Trophoblast cell (in vitro differentiated cells and primary cell): ENCODE data around the gene CDR2L.
"Not testable (repeated sequence)": the region's sequence is repeated elsewhere in the genome, so short reads cannot be mapped to it uniquely, and the experiment has no call there.

Source experiments
- DNase-seq, 2 donors: peaks; one replicate each; pipeline ENCODE4 v3.0.0-alpha.2; 2016
- H2AFZ ChIP-seq: 2 replicates; pipeline ENCODE4 v1.6.1; 2013; ENCODE audit warnings: low read length, moderate library complexity, mild to moderate bottlenecking; ENCODE audit not compliant: insufficient read depth, poor library complexity
- H2AK5ac ChIP-seq: 2 replicates; pipeline ENCODE4 v1.6.1; 2013; ENCODE audit warnings: mild to moderate bottlenecking, low read length
- H2BK120ac ChIP-seq: 2 replicates; pipeline ENCODE4 v1.6.1; 2013; ENCODE audit warnings: low read length, mild to moderate bottlenecking, moderate library complexity; ENCODE audit not compliant: insufficient read depth, poor library complexity
- H2BK12ac ChIP-seq: 2 replicates; pipeline ENCODE4 v1.6.1; 2013; ENCODE audit warnings: mild to moderate bottlenecking, low read length, moderate library complexity
- H2BK5ac ChIP-seq: 2 replicates; pipeline ENCODE4 v1.6.1; 2013; ENCODE audit warnings: low read length, low read depth, moderate library complexity, mild to moderate bottlenecking; ENCODE audit not compliant: poor library complexity
- H3K14ac ChIP-seq: 2 replicates; pipeline ENCODE4 v1.6.1; 2013; ENCODE audit warnings: mild to moderate bottlenecking, low read length
- H3K18ac ChIP-seq: 2 replicates; pipeline ENCODE4 v1.6.1; 2013; ENCODE audit warnings: mild to moderate bottlenecking, low read length
- H3K23ac ChIP-seq: 2 replicates; pipeline ENCODE4 v1.6.1; 2013; ENCODE audit warnings: low read length
- H3K27ac ChIP-seq: 2 replicates; pipeline ENCODE4 v1.5.1; 2013; ENCODE audit warnings: low read depth, mild to moderate bottlenecking, inconsistent platforms, low read length, moderate library complexity
- H3K27me3 ChIP-seq: 2 replicates; pipeline ENCODE4 v1.6.1; 2013; ENCODE audit warnings: inconsistent platforms, mild to moderate bottlenecking, low read length, moderate library complexity; ENCODE audit not compliant: insufficient read depth
- H3K36me3 ChIP-seq, 2 experiments: 1 replicate in 1 of 2; 2 replicates in 1 of 2; pipeline ENCODE4 v1.6.1; 2013; ENCODE audit warnings: low read length in 2 of 2, mild to moderate bottlenecking in 2 of 2, moderate library complexity in 1 of 2; ENCODE audit not compliant: insufficient read depth in 2 of 2, control insufficient read depth in 1 of 2
- H3K4ac ChIP-seq: 2 replicates; pipeline ENCODE4 v1.6.1; 2013; ENCODE audit warnings: low read depth, mild to moderate bottlenecking, low read length, moderate library complexity
- H3K4me1 ChIP-seq, 2 experiments: 1 replicate in 1 of 2; 2 replicates in 1 of 2; pipeline ENCODE4 v1.6.1; 2013; ENCODE audit warnings: low read length in 2 of 2, mild to moderate bottlenecking in 2 of 2, moderate library complexity in 1 of 2; ENCODE audit not compliant: insufficient read depth in 2 of 2, control insufficient read depth in 1 of 2
- H3K4me2 ChIP-seq: 2 replicates; pipeline ENCODE4 v1.6.1; 2013; ENCODE audit warnings: inconsistent platforms, mild to moderate bottlenecking, low read length, moderate library complexity
- H3K4me3 ChIP-seq: 2 replicates; pipeline ENCODE4 v1.5.1; 2013; ENCODE audit warnings: mild to moderate bottlenecking, low read depth, low read length, inconsistent platforms
- H3K79me1 ChIP-seq: one replicate; pipeline ENCODE4 v1.6.1; 2013; ENCODE audit warnings: low read length
- H3K79me2 ChIP-seq: 2 replicates; pipeline ENCODE4 v1.6.1; 2013; ENCODE audit warnings: low read length, mild to moderate bottlenecking; ENCODE audit not compliant: control insufficient read depth, insufficient read depth, poor library complexity
- H3K9ac ChIP-seq: 2 replicates; pipeline ENCODE4 v1.6.1; 2013; ENCODE audit warnings: mild to moderate bottlenecking, low read length
- H3K9me3 ChIP-seq: 2 replicates; pipeline ENCODE4 v1.6.1; 2013; ENCODE audit warnings: low read depth, mild to moderate bottlenecking, control low read depth, inconsistent platforms, low read length; ENCODE audit not compliant: insufficient read depth
- H4K12ac ChIP-seq: 2 replicates; pipeline ENCODE4 v1.6.1; 2013; ENCODE audit warnings: low read depth, mild to moderate bottlenecking, low read length, moderate library complexity
- H4K8ac ChIP-seq: 2 replicates; pipeline ENCODE4 v1.6.1; 2013; ENCODE audit warnings: low read depth, mild to moderate bottlenecking, low read length, moderate library complexity
- H4K91ac ChIP-seq: one replicate; pipeline ENCODE4 v1.6.1; 2013; ENCODE audit warnings: low read depth, mild to moderate bottlenecking, low read length, moderate library complexity
- WGBS: extraction: QIAGEN DNeasy Blood & Tissue Kit; methylation state at CpG from one replicate; pipeline ENCODE4 v1.1.7; 2013; ENCODE audit warnings: missing lambda C conversion rate; ENCODE audit not compliant: insufficient read length, insufficient coverage; ENCODE audit errors: extremely low coverage; 5-methylcytosine and 5-hydroxymethylcytosine counted together

CDR2L gene

DNA sequence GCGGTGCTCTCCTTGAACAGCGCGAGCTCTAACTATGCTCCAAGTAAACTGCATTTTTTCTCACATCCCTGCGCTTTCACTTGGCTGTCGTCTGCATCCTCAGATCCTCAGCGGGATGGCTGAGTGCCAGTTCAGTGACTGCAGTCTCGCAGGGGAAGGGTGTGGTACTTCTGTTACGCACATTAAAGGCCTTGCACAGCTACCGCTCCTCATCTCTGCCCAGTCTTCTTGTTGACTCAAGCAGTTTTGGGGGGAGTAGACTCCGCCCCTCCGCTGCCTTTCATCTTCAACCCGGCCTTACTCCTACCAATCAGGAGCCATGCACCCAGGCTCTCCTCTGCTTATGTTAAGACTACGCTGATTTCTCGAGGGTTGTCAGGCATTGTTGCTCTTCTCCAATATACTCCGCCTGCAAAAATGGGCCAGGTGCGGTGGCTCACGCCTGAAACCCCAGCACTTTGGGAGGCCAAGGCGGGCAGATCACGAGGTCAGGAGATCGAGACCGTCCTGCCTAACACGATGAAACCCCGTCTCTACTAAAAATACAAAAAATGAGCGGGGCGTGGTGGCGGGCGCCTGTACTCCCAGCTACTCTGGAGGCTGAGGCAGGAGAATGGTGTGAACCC lies 49.3 kb downstream of the CDR2L start:
- Histone ChIP-seq H3K4me1 (peaks cover 0 to 10% of the 10 kb centered on the region in 2 experiments), H2AK5ac (no peak overlapping the region), H3K4me2 (no peak overlapping the region), H3K27me3 (no peaks in the 10 kb centered on the region), H3K23ac (no peak overlapping the region), H4K8ac (no peak overlapping the region), H2AFZ (no peak overlapping the region), H3K9me3 (peaks cover 1% of the 10 kb centered on the region), H3K27ac (no peak overlapping the region), H2BK120ac (no peak overlapping the region), H4K12ac (no peak overlapping the region), H3K4me3 (no peak overlapping the region), H4K91ac (no peak overlapping the region), H3K18ac (no peak overlapping the region), H3K4ac (no peak overlapping the region), H2BK12ac (no peak overlapping the region), H3K9ac (no peak overlapping the region), H3K14ac (no peak overlapping the region), H3K36me3 (peaks cover 20 to 27% of the 10 kb centered on the region in 2 experiments), H3K79me1 (peaks cover 10% of the 10 kb centered on the region), H3K79me2 (peaks cover 5% of the 10 kb centered on the region), H2BK5ac (no peak overlapping the region)
- DNase-seq = peak in 1 of 2 donors; percentile 17
- no CpG with 5 or more reads among the region's 27 CpGs for WGBS

DNA sequence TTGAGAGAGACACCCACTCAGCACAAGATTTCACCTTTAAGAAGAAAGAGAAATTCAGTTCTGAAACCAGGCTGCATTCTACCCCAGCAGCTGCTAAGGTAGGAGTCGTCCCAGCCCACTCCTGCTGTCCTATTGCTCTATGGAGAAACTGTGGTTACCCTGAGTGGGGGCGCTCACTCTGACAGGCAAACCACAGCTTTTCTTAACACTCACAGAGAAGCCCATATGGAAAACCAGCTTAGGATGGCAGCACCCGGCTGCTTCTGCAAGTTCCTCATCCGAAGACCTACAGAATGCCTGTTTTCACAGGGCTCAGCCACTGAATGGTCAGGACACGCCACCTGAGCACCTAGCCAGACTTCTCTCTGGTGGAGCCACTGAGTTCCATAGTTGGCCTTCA lies 51.8 kb downstream of the CDR2L start:
- no peak overlapping the region for H3K23ac ChIP-seq
- H3K79me1 ChIP-seq = peaks cover 8% of the 10 kb centered on the region
- no CpG with 5 or more reads among the region's 5 CpGs for WGBS
- no peaks in the 10 kb centered on the region for H3K27me3 ChIP-seq
- peaks cover 5% of the 10 kb centered on the region for H3K79me2 ChIP-seq
- H4K8ac ChIP-seq = no peak overlapping the region
- no peak overlapping the region for H4K91ac ChIP-seq
- no peak overlapping the region for H2AK5ac ChIP-seq
- H2BK12ac ChIP-seq = no peak overlapping the region
- H3K27ac ChIP-seq = no peak overlapping the region
- no peak overlapping the region for H4K12ac ChIP-seq
- H3K36me3 ChIP-seq = peaks cover 20 to 31% of the 10 kb centered on the region in 2 experiments
- H3K4ac ChIP-seq = no peak overlapping the region
- H3K14ac ChIP-seq = no peak overlapping the region
- H3K4me2 ChIP-seq = no peak overlapping the region
- H2BK120ac ChIP-seq = no peak overlapping the region
- DNase-seq = no peak
- no peak overlapping the region for H2BK5ac ChIP-seq
- no peak overlapping the region for H3K18ac ChIP-seq
- no peak overlapping the region for H2AFZ ChIP-seq
- H3K9ac ChIP-seq = no peak overlapping the region
- peaks cover 1% of the 10 kb centered on the region for H3K9me3 ChIP-seq
- H3K4me3 ChIP-seq = no peak overlapping the region
- H3K4me1 ChIP-seq = peaks cover 0 to 6% of the 10 kb centered on the region in 2 experiments

DNA sequence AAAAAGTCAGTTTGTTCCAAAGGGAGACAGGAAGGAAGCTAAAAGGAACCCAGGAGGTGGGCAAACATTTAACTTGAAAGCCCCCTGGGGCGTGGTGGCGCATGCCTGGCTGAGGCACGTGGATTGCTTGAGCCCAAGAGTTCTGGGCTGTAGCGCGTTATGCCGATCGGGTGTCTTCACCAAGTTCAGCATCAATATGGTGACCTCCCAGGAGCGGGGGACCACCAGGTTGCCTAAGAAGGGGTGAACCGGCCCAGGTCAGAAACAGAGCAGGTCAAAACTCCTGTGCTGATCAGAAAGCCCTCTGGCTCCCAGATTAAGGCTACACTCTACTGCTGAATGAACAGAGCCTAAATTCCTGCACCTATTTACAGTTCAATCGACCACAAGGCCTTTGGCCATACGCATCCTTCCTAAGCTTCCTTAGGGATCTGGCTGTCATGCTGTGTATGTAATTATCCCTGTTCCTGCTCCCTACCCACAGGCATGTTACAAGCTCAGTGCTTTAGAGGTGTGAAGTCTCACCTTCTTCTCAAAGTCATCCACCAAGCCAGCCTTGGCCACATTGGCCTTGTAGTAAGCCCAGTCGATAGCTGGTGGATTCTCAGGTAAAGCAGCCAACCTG lies 54.3 kb downstream of the CDR2L start:
- Histone ChIP-seq H2BK5ac (no peak overlapping the region), H3K9ac (no peak overlapping the region), H3K27me3 (no peaks in the 10 kb centered on the region), H4K91ac (no peak overlapping the region), H2BK12ac (no peak overlapping the region), H4K12ac (no peak overlapping the region), H3K36me3 (peaks cover 18 to 31% of the 10 kb centered on the region in 2 experiments), H3K4me3 (no peak overlapping the region), H2BK120ac (no peak overlapping the region), H2AK5ac (no peak overlapping the region), H3K4me2 (no peak overlapping the region), H3K4ac (no peak overlapping the region), H3K14ac (no peak overlapping the region), H3K9me3 (no peaks in the 10 kb centered on the region), H3K79me2 (peaks cover 5% of the 10 kb centered on the region), H3K18ac (no peak overlapping the region), H3K27ac (no peak overlapping the region), H3K79me1 (peaks cover 4% of the 10 kb centered on the region), H2AFZ (no peak overlapping the region), H4K8ac (no peak overlapping the region), H3K23ac (no peak overlapping the region), H3K4me1 (peaks cover 2% of the 10 kb centered on the region in 2 experiments)
- DNase-seq = no peak
- WGBS = no CpG with 5 or more reads among the region's 12 CpGs

DNA sequence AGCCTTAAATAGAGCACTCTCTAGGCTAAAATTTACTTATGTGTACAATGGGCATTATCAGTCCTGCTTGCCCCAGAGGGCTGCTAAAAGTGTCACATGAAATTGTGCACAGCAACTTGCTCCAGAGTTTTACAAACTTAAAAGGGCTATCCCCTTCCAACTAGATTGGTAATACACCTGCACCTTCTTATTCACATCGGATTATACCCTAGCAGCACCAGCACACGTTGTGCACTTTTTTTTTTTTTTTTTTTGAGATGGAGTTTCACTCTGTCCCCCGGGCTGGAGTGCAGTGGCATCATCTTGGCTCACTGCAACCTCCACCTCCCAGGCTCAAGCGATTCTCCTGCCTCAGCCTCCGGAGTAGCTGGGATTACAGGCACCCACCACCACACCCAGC lies 56.4 kb downstream of the CDR2L start:
- not testable (repeated sequence) for H3K18ac ChIP-seq, H2BK12ac ChIP-seq, H3K79me1 ChIP-seq, H4K12ac ChIP-seq, H4K91ac ChIP-seq, H2BK5ac ChIP-seq, H3K4ac ChIP-seq, H3K14ac ChIP-seq, H3K23ac ChIP-seq, H2AFZ ChIP-seq, H3K9ac ChIP-seq, H3K27me3 ChIP-seq, H2AK5ac ChIP-seq, H3K9me3 ChIP-seq, H2BK120ac ChIP-seq, DNase-seq, H4K8ac ChIP-seq, H3K4me2 ChIP-seq, H3K4me3 ChIP-seq, H3K27ac ChIP-seq, H3K4me1 ChIP-seq
- no CpG with 5 or more reads among the region's 5 CpGs for WGBS
- H3K79me2 ChIP-seq = peaks cover 12% of the 10 kb centered on the region
- peaks cover 18 to 28% of the 10 kb centered on the region in 2 experiments for H3K36me3 ChIP-seq
